OCI-LY7 (cell line): ENCODE data around the gene IGSF3. TPM values are rescaled to one million over a fixed set of nuclear protein-coding genes. Genes with fewer than 3 reads are reported as not detected.

ENCODE experiments used
- Bru-seq: library from RNA; stranded (reverse); fragments of 400-500 nt; gene quantifications from one replicate; lab custom pipeline; 2021; lab: Mats Ljungman, UMichigan
- BruChase-seq, 2 experiments: library from RNA; stranded (reverse); fragments of 400-500 nt; gene quantifications; one replicate each; lab custom pipeline; 2021; lab: Mats Ljungman, UMichigan
- BruUV-seq: library from RNA; stranded (reverse); fragments of 400-500 nt; replicated peaks from 2 replicates; lab custom pipeline; 2021; lab: Mats Ljungman, UMichigan
- CTCF ChIA-PET: fragments of 300-600 bp; sonication (Branson Sonifier 250); formaldehyde crosslinking; loops from one replicate; lab custom pipeline; 2022; ENCODE audit warnings: antibody characterized with exemption; ENCODE audit not compliant: unreplicated experiment; lab: Charles Lee
- POLR2A ChIA-PET: fragments of 300-600 bp; sonication (Branson Sonifier 250); formaldehyde crosslinking; loops from one replicate; lab custom pipeline; 2022; ENCODE audit warnings: antibody characterized with exemption; lab: Charles Lee
- DNase-seq: peaks from one replicate; pipeline ENCODE4 v3.0.0-alpha.2; 2015; ENCODE audit warnings: low spot score
- H2AFZ ChIP-seq: fragments of 200-600 bp; sonication (generic), shearing (Covaris generic); 2 replicates; pipeline ENCODE4 v1.6.1; 2014; ENCODE audit warnings: mild to moderate bottlenecking, antibody characterized with exemption, low read length, moderate library complexity
- H3K27ac ChIP-seq: fragments of 200-600 bp; sonication (generic); 2 replicates; pipeline ENCODE4 v1.5.1; 2014; ENCODE audit warnings: mixed run types, low read depth, mild to moderate bottlenecking, moderate library complexity, low read length, inconsistent platforms; ENCODE audit not compliant: poor library complexity, severe bottlenecking
- H3K36me3 ChIP-seq: fragments of 200-600 bp; sonication (generic); 2 replicates; pipeline ENCODE4 v1.6.1; 2014; ENCODE audit warnings: mild to moderate bottlenecking, antibody characterized with exemption, low read length, moderate library complexity, mixed read lengths; ENCODE audit not compliant: insufficient read depth
- H3K4me1 ChIP-seq: fragments of 200-600 bp; sonication (generic); 2 replicates; pipeline ENCODE4 v1.5.1; 2014; ENCODE audit warnings: mild to moderate bottlenecking, low read length; ENCODE audit not compliant: insufficient read depth, poor library complexity, severe bottlenecking
- H3K4me2 ChIP-seq: fragments of 200-600 bp; sonication (generic); 2 replicates; pipeline ENCODE4 v1.6.1; 2014; ENCODE audit warnings: mild to moderate bottlenecking, low read length
- H3K4me3 ChIP-seq: fragments of 200-600 bp; sonication (generic); 2 replicates; pipeline ENCODE4 v1.5.1; 2014; ENCODE audit warnings: mild to moderate bottlenecking, low read depth, low read length; ENCODE audit not compliant: poor library complexity, severe bottlenecking
- H3K79me2 ChIP-seq: fragments of 200-600 bp; sonication (generic); 2 replicates; pipeline ENCODE4 v1.6.1; 2016; ENCODE audit warnings: low read depth, mild to moderate bottlenecking, low read length, moderate library complexity, mixed read lengths; ENCODE audit not compliant: insufficient read depth
- H3K9me2 ChIP-seq: fragments of 200-600 bp; sonication (generic); 2 replicates; pipeline ENCODE4 v1.6.1; 2016; ENCODE audit warnings: mild to moderate bottlenecking, low read length, mixed read lengths; ENCODE audit not compliant: insufficient read depth
- H3K9me3 ChIP-seq: fragments of 200-600 bp; sonication (generic); 2 replicates; pipeline ENCODE4 v1.6.1; 2014; ENCODE audit warnings: mild to moderate bottlenecking, mixed run types, low read length, mixed read lengths
- H4K20me1 ChIP-seq: fragments of 200-600 bp; sonication (generic); 2 replicates; pipeline ENCODE4 v1.6.1; 2014; ENCODE audit warnings: mild to moderate bottlenecking, antibody characterized with exemption, low read length, moderate library complexity, mixed read lengths; ENCODE audit not compliant: insufficient read depth
- CTCF ChIP-seq: fragments of 200-600 bp; sonication (generic); conservative IDR thresholded peaks from 2 replicates; pipeline ENCODE4 v1.5.1; 2014; ENCODE audit warnings: mild to moderate bottlenecking, antibody characterized with exemption, low read length, moderate library complexity, mixed read lengths
- EZH2phosphoT487 ChIP-seq: fragments of 200-600 bp; sonication (generic); IDR thresholded peaks from 2 replicates; pipeline ENCODE4 v1.6.1; 2018; ENCODE audit warnings: low read depth, borderline replicate concordance, mild to moderate bottlenecking, mixed run types, antibody characterized with exemption, low read length, moderate library complexity, mixed read lengths
- intact Hi-C: fragments of 100-400 bp; cut with micrococcal nuclease; formaldehyde crosslinking; loops from one replicate; pipeline ENCODE4 v1.10.0; 2022; ENCODE audit not compliant: unreplicated experiment
- long read RNA-seq: library from polyadenylated mRNA; stranded (forward); transcript quantifications from one replicate; pipeline ENCODE4 v2.0.0, GENCODE V29; 2022
- total RNA-seq, 2 experiments: library from RNA; depleted of rRNA in 1 of 2; stranded (reverse); fragments of >200 nt in 1 of 2; shearing (Covaris generic) in 1 of 2; gene quantifications; 2 replicates each; pipeline ENCODE4 v1.2.3, GENCODE V29; 2014 to 2022

The IGSF3 gene
- total RNA-seq (2014; rRNA removed; shearing (Covaris generic)) (not detected in 2 replicates), total RNA-seq (2022) (not detected in 2 replicates), Bru-seq, nascent RNA (percentile 6 among the genes with signal in this experiment), BruChase-seq, experiment 1, labeled RNA remaining after a 6-hour chase (percentile 3 among the genes with signal in this experiment), BruChase-seq, experiment 2, labeled RNA remaining after a 2-hour chase (percentile 5 among the genes with signal in this experiment)
- long read RNA-seq = 0 reads

- TF ChIP-seq CTCF (no peak), EZH2phosphoT487 (no peak)
- Histone ChIP-seq H3K9me2 (no peaks in the 10 kb centered on the region), H3K4me3 (no peak within 1 kb of the TSS), H2AFZ (no peak within 1 kb of the TSS), H3K36me3 (no peaks in the 10 kb centered on the region), H4K20me1 (no peaks in the 10 kb centered on the region), H3K4me1 (no peaks in the 10 kb centered on the region), H3K79me2 (no peaks in the 10 kb centered on the region), H3K4me2 (no peak within 1 kb of the TSS), H3K27ac (no peak within 1 kb of the TSS), H3K9me3 (no peaks in the 10 kb centered on the region)
- intact Hi-C loops = no loop called here
- DNase-seq = no peak
- ChIA-PET CTCF (interaction anchor here (0.6 kb wide), 1 partner anchor 27 kb away, joined by 6 read pairs; no protein-coding TSS in a partner anchor), POLR2A (no interaction called here)
- no TSS peak for BruUV-seq
Measured at GRCh38 chr1:116667575-116668105, at the start of gene IGSF3. Gene IGSF3, minus strand, starts transcription at chr1:116667733. Its CDS starts 1,407 bp downstream, at chr1:116666326.

GRCh38 chr1:116717318-116717717 is 49.8 kb upstream of the IGSF3 start:
- intact Hi-C loops = no loop called here
- DNase-seq = no peak
- H3K4me2 ChIP-seq = no peak overlapping the region
- peak overlapping the region; percentile 51 for H3K27ac ChIP-seq
- no peak overlapping the region for H2AFZ ChIP-seq
- no TSS peak for BruUV-seq
- TF ChIP-seq EZH2phosphoT487 (no peak), CTCF (no peak)
- H3K9me2 ChIP-seq = no peaks in the 10 kb centered on the region
- H4K20me1 ChIP-seq = no peaks in the 10 kb centered on the region
- H3K36me3 ChIP-seq = no peaks in the 10 kb centered on the region
- no peak overlapping the region for H3K4me3 ChIP-seq
- ChIA-PET POLR2A (interaction anchor here (0.6 kb wide), 1 partner anchor 15 kb away, joined by 3 read pairs; no protein-coding TSS in a partner anchor), CTCF (no interaction called here)
- peaks cover 21% of the 10 kb centered on the region for H3K4me1 ChIP-seq
- H3K9me3 ChIP-seq = 0 out of 2 replicates have a peak, but pooled peaks cover 3% of the 10 kb centered on the region
- H3K79me2 ChIP-seq = no peaks in the 10 kb centered on the region

- peak overlapping the region; percentile 38 for H3K4me2 ChIP-seq
- no peaks in the 10 kb centered on the region for H4K20me1 ChIP-seq
- POLR2A ChIA-PET = no interaction called here
- H3K4me3 ChIP-seq = peak overlapping the region; percentile 4
- H2AFZ ChIP-seq = peak overlapping the region; percentile 20; the same call in 1 of the 2 replicates
- H3K27ac ChIP-seq = peak overlapping the region; percentile 51
- intact Hi-C loops = no loop called here
- H3K9me3 ChIP-seq = 0 out of 2 replicates have a peak, but pooled peaks cover 3% of the 10 kb centered on the region
- no peak for TF ChIP-seq EZH2phosphoT487
- TF ChIP-seq CTCF = no peak
- CTCF ChIA-PET = no interaction called here
- H3K79me2 ChIP-seq = no peaks in the 10 kb centered on the region
- H3K4me1 ChIP-seq = peaks cover 21% of the 10 kb centered on the region
- no TSS peak for BruUV-seq
- no peaks in the 10 kb centered on the region for H3K36me3 ChIP-seq
- H3K9me2 ChIP-seq = no peaks in the 10 kb centered on the region
- peak; percentile 63 for DNase-seq
Measured at GRCh38 chr1:116716391-116716790, 48.9 kb upstream of the IGSF3 start.
